NCI-H2081 (cell line): ENCODE measurements around the gene FAM174C.

Experiments
- DNase-seq, 2 experiments: peaks; one replicate each; lab custom pipeline; 2025; lab: John Stamatoyannopoulos, UW

FAM174C gene

DNA sequence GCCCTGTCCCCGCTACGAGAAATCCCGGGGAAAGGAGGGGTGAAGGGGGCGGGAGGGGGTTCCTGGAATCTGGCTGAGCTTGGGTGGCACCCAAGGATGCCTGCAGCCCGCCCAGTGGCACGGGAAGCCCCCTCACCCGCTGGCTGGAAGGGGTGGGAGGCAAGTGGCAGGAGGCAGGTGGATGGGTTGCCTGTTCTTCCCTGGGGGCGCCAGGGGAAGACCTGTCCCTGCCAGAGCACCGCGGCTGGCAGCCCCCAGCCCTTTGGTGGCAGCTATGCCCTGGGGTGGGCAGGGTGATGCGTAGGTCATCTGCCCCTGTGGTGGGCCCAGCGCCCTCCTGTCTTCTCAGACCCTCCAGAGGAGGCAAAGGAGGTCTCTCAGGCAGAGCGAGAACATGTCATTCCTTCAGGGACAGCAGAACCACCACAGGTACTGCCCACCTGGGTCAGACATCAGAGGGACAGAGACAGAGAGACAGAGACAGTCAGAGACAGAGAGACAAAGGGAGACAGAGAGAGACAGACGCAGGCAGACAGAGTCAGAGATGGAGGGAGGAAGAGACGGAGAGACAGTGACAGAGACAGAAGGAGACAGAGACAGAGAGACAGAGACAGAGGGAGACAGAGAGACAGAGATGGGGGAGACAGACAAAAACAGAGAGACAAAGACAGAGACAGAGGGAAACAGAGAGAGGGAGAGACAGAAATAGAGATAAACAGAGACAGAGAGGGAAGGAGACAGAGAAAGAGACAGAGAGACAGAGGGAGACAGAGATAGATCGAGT is 47.1 kb downstream of the FAM174C start:
- DNase-seq = no peak

GRCh38 chr19:1324249-1324805 is 49.0 kb downstream of the FAM174C start:
- DNase-seq = no peak

GRCh38 chr19:1324806-1325567 is 49.7 kb downstream of the FAM174C start:
- DNase-seq = peak in 1 of 2 experiments; percentile 39

- no peak for DNase-seq
Measured at GRCh38 chr19:1325568-1326294, 50.4 kb downstream of the FAM174C start.

GRCh38 chr19:1327125-1327524 is 51.8 kb downstream of the FAM174C start:
- no peak for DNase-seq
